Activated CD8-positive, alpha-beta memory T cell treated with anti-CD3 and anti-CD28 coated beads, Interleukin-2, amount 50 U/mL, for 1 hour (primary cell): ENCODE results near the gene EIF3K.

ENCODE experiments used
- DNase-seq: peaks from one replicate; pipeline ENCODE4 v3.0.0-alpha.2; 2020; ENCODE audit errors: extremely low read depth

EIF3K gene

GRCh38 chr19:38649305-38650171 lies 30.6 kb downstream of the EIF3K start:
- no peak for DNase-seq

GRCh38 chr19:38650172-38650775 lies 31.3 kb downstream of the EIF3K start:
- no peak for DNase-seq

GRCh38 chr19:38650911-38651584 lies 32.1 kb downstream of the EIF3K start:
- DNase-seq, result no peak

- no peak for DNase-seq
Measured at GRCh38 chr19:38653028-38653571, 34.1 kb downstream of the EIF3K start.

- DNase-seq, result no peak
Measured at GRCh38 chr19:38654628-38655055, 35.7 kb downstream of the EIF3K start.

- DNase-seq, result no peak
Measured at GRCh38 chr19:38655148-38655824, 36.3 kb downstream of the EIF3K start.

GRCh38 chr19:38656171-38656981 lies 37.4 kb downstream of the EIF3K start:
- peak; percentile 45 for DNase-seq

- DNase-seq, result no peak
Measured at GRCh38 chr19:38657633-38658222, 38.7 kb downstream of the EIF3K start.

GRCh38 chr19:38658462-38659306 lies 39.7 kb downstream of the EIF3K start:
- DNase-seq, result no peak

- no peak for DNase-seq
Measured at GRCh38 chr19:38660724-38661123, 41.7 kb downstream of the EIF3K start.

GRCh38 chr19:38661136-38661535 lies 42.1 kb downstream of the EIF3K start:
- no peak for DNase-seq

GRCh38 chr19:38661996-38662395 lies 43.0 kb downstream of the EIF3K start:
- DNase-seq, result no peak

GRCh38 chr19:38662537-38663155 lies 43.7 kb downstream of the EIF3K start:
- no peak for DNase-seq

- DNase-seq, result no peak
Measured at GRCh38 chr19:38663156-38663651, 44.2 kb downstream of the EIF3K start.

- no peak for DNase-seq
Measured at GRCh38 chr19:38663957-38664502, 45.0 kb downstream of the EIF3K start.

GRCh38 chr19:38664503-38665211 lies 45.7 kb downstream of the EIF3K start:
- no peak for DNase-seq

GRCh38 chr19:38665219-38665931 lies 46.4 kb downstream of the EIF3K start:
- no peak for DNase-seq
